Left ventricle myocardium superior (tissue), 1 donor: ENCODE measurements around the gene OR6B1. TPM values are rescaled to one million over a fixed set of nuclear protein-coding genes. Genes with fewer than 3 reads are reported as not detected.
"Not testable (repeated sequence)": the region's sequence is repeated elsewhere in the genome, so short reads cannot be mapped to it uniquely, and the experiment has no call there.

Source experiments
- ATAC-seq: fragments of 200-7000 bp; cut with Tn5 transposase; one replicate; pipeline ENCODE4 v1.9.1; 2020; ENCODE audit warnings: mild to moderate bottlenecking, moderate library complexity
- DNase-seq: peaks from one replicate; pipeline ENCODE4 v3.0.0-alpha.2; 2020
- intact Hi-C: fragments of 100-400 bp; cut with micrococcal nuclease; formaldehyde crosslinking; loops from one replicate; pipeline ENCODE4 v1.11.0; 2022
- total RNA-seq: library from RNA; stranded (reverse); fragmentation: NEBNext Ultra II Directional; extraction: Animal tissue kit (Norgen Biotek cat#: 25700); gene quantifications from one replicate; pipeline ENCODE4 v1.2.1, GENCODE V29; 2021
- donor health status: DM: no; HTN: yes; CAD: no; lungs with severe emphysema.

Gene OR6B1
- total RNA-seq, 1 donor from 2014 or later, result not detected

GRCh38 chr7:144032985-144033709, 33.0 kb downstream of the OR6B1 start:
- intact Hi-C loops, result no loop called here
- no peak for ATAC-seq
- DNase-seq, result no peak

- intact Hi-C loops, result no loop called here
- DNase-seq (no peak), ATAC-seq (no peak)
Measured at GRCh38 chr7:144035385-144035784, 35.3 kb downstream of the OR6B1 start.

- no peak for DNase-seq
- peak; percentile 41 for ATAC-seq
- intact Hi-C loops, result no loop called here
Measured at GRCh38 chr7:144036302-144036885, 36.3 kb downstream of the OR6B1 start.

GRCh38 chr7:144037414-144038035, 37.4 kb downstream of the OR6B1 start:
- DNase-seq (no peak), ATAC-seq (peak; percentile 81)
- intact Hi-C loops, result no loop called here

GRCh38 chr7:144038887-144039286, 38.8 kb downstream of the OR6B1 start:
- no peak for DNase-seq
- intact Hi-C loops, result no loop called here
- ATAC-seq, result no peak

- ATAC-seq (no peak), DNase-seq (no peak)
- intact Hi-C loops, result no loop called here
Measured at GRCh38 chr7:144048648-144049047, 48.5 kb downstream of the OR6B1 start, which contains the start of gene OR2A5. Gene OR2A5, plus strand, starts transcription at chr7:144048948. Its CDS starts 1,454 bp downstream, at chr7:144050402.

GRCh38 chr7:144049491-144049890, 49.4 kb downstream of the OR6B1 start:
- intact Hi-C loops, result no loop called here
- DNase-seq, result no peak
- ATAC-seq, result no peak

- intact Hi-C loops, result no loop called here
- DNase-seq (no peak), ATAC-seq (no peak)
Measured at GRCh38 chr7:144050093-144050492, 50.0 kb downstream of the OR6B1 start.

- ATAC-seq, intact Hi-C loops, DNase-seq: not testable (repeated sequence)
Measured at GRCh38 chr7:144050884-144051283, 50.8 kb downstream of the OR6B1 start.

GRCh38 chr7:144057954-144058353, 57.8 kb downstream of the OR6B1 start:
- ATAC-seq (no peak), DNase-seq (no peak)
- intact Hi-C loops, result no loop called here

Other genes with a start within 250 kb of the OR6B1 start
- gene CTAGE6, start 242.6 kb upstream of the OR6B1 start, total RNA-seq, result not detected
- 35.9 TPM for gene TCAF1, start 98.1 kb upstream of the OR6B1 start, total RNA-seq
- not detected for gene OR2F2, start 65.1 kb upstream of the OR6B1 start, total RNA-seq
- gene OR2F1, start 45.5 kb upstream of the OR6B1 start, total RNA-seq, result not detected
- gene OR2A5, start 48.6 kb downstream of the OR6B1 start, total RNA-seq, result not detected
- gene OR2A25, start 69.5 kb downstream of the OR6B1 start, total RNA-seq, result not detected
- gene OR2A12, start 86.0 kb downstream of the OR6B1 start, total RNA-seq, result not detected
- gene OR2A2, start 109.3 kb downstream of the OR6B1 start, total RNA-seq, result not detected
- not detected for gene OR2A14, start 122.9 kb downstream of the OR6B1 start, total RNA-seq
- 0.62 TPM for gene CTAGE4, start 183.1 kb downstream of the OR6B1 start, total RNA-seq
- gene ARHGEF35, start 195.5 kb downstream of the OR6B1 start, total RNA-seq, result 0.94 TPM
- gene OR2A42, start 239.3 kb downstream of the OR6B1 start, total RNA-seq, result not detected